Activated T-cell treated with anti-CD3 and anti-CD28 coated beads, Interleukin-2, amount 50 U/mL, for 72 hours (primary cell): ENCODE results near the gene DEFB113. TPM values are rescaled to one million over a fixed set of nuclear protein-coding genes. Genes with fewer than 3 reads are reported as not detected.

Source experiments
- ATAC-seq, 2 donors: fragments of 150-1000 bp; cut with Tn5 transposase; replicated peaks in 1 of 2; 2 replicates each; pipeline ENCODE4 v1.10.0; 2021; ENCODE audit warnings: moderate library complexity in 2 of 2, mild to moderate bottlenecking in 1 of 2
- DNase-seq, 2 donors: peaks; one replicate each; pipeline ENCODE4 v3.0.0; 2021 to 2022; ENCODE audit warnings: mixed read lengths in 1 of 2
- H3K27ac Mint-ChIP-seq: one replicate; pipeline ENCODE4 v1.8.0; 2022; ENCODE audit warnings: mild to moderate bottlenecking, moderate library complexity, mixed read lengths
- H3K27me3 Mint-ChIP-seq: one replicate; pipeline ENCODE4 v1.8.0; 2022; ENCODE audit warnings: low read depth, mixed read lengths
- H3K36me3 Mint-ChIP-seq, 2 donors: one replicate each; pipeline ENCODE4 v1.8.0; 2022; ENCODE audit warnings: mixed read lengths in 2 of 2, mild to moderate bottlenecking in 1 of 2; ENCODE audit not compliant: insufficient read depth in 2 of 2
- H3K4me1 Mint-ChIP-seq: one replicate; pipeline ENCODE4 v1.8.0; 2022; ENCODE audit warnings: low read depth, mixed read lengths
- H3K4me3 Mint-ChIP-seq, 2 donors: one replicate each; pipeline ENCODE4 v1.8.0; 2022; ENCODE audit warnings: mild to moderate bottlenecking in 2 of 2, mixed read lengths in 2 of 2, moderate library complexity in 2 of 2
- H3K9me3 Mint-ChIP-seq, 2 donors: one replicate each; pipeline ENCODE4 v1.8.0; 2022; ENCODE audit warnings: mixed read lengths in 2 of 2
- total RNA-seq, 2 donors: library from RNA; stranded (reverse); gene quantifications; one replicate each; pipeline ENCODE4 v1.2.3, GENCODE V29; 2022

The DEFB113 gene
- total RNA-seq, 2 donors from 2014 or later: not detected

DNA sequence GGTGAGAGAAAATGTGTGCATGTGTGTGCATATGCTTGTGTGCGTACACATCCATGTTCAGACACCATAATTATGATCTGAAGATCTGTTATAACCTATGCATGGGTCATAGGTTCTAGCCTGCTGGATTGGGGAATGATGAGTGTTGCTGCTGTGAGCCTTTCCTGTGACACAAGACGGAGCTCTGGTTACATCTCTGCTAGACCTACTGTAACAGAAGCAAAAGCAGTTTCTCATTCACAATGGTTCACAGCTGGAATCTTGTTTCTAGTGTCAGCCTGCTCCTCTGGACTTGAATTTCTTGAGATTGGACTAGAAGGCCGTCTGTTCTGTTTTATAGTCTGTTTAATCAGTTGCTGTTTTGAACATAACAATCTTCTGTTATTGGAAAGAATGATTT, 45.6 kb downstream of the DEFB113 start:
- H3K27me3 Mint-ChIP-seq: no peaks in the 10 kb centered on the region
- no peak for DNase-seq
- ATAC-seq: no peak
- H3K4me1 Mint-ChIP-seq: no peaks in the 10 kb centered on the region
- no peak overlapping the region for H3K4me3 Mint-ChIP-seq
- peaks cover 0 to 2% of the 10 kb centered on the region in 2 donors for H3K9me3 Mint-ChIP-seq
- H3K27ac Mint-ChIP-seq: no peak overlapping the region
- no peaks in the 10 kb centered on the region for H3K36me3 Mint-ChIP-seq

- DNase-seq: no peak
- Mint-ChIP-seq H3K9me3 (no peaks in the 10 kb centered on the region), H3K4me1 (no peaks in the 10 kb centered on the region), H3K4me3 (no peak overlapping the region), H3K36me3 (no peaks in the 10 kb centered on the region), H3K27me3 (no peaks in the 10 kb centered on the region), H3K27ac (no peak overlapping the region)
- ATAC-seq: no peak
Observed at GRCh38 chr6:49919935-49920644, 49.3 kb downstream of the DEFB113 start.

GRCh38 chr6:49919261-49919660, 50.2 kb downstream of the DEFB113 start:
- no peaks in the 10 kb centered on the region for H3K9me3 Mint-ChIP-seq
- no peak overlapping the region for H3K27ac Mint-ChIP-seq
- no peak for ATAC-seq

DNA sequence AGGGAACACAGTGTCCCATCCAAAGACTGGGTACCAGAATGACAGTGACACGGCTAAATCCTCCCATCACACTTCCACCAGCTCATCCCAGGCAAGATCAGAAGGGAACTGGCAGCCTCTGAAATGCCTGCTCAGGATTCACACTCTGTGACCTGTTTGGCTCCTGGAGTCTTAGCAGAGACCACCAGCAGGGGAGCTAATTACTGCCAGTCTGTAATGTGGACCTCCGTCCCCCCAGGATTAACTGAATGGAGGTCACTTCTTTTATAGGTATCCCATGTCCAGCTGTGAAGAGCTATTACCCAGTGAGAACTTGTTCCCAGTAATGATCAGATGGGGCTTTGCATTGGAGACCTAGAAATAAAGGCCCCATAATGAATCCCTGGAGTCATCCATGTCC, 50.6 kb downstream of the DEFB113 start:
- Mint-ChIP-seq H3K36me3 (no peaks in the 10 kb centered on the region), H3K4me1 (no peaks in the 10 kb centered on the region), H3K4me3 (no peak overlapping the region), H3K27ac (no peak overlapping the region), H3K9me3 (no peaks in the 10 kb centered on the region), H3K27me3 (no peaks in the 10 kb centered on the region)
- ATAC-seq: no peak
- DNase-seq: no peak

More at GRCh38 chr6:49919261-49919660, 50.2 kb downstream of the DEFB113 start:
- no peak overlapping the region for H3K4me3 Mint-ChIP-seq
- no peak for DNase-seq
- H3K36me3 Mint-ChIP-seq: no peaks in the 10 kb centered on the region
- H3K4me1 Mint-ChIP-seq: no peaks in the 10 kb centered on the region
- H3K27me3 Mint-ChIP-seq: no peaks in the 10 kb centered on the region

Other genes with a start within 250 kb of the DEFB113 start
- gene CRISP3, start 225.2 kb downstream of the DEFB113 start, total RNA-seq: not detected
- gene PGK2, start 182.3 kb downstream of the DEFB113 start, total RNA-seq: not detected
- not detected for gene CRISP1, start 103.1 kb downstream of the DEFB113 start, total RNA-seq
- not detected for gene DEFB114, start 5.5 kb downstream of the DEFB113 start, total RNA-seq
- gene DEFB110, start 52.4 kb upstream of the DEFB113 start, total RNA-seq: not detected
- gene DEFB112, start 80.3 kb upstream of the DEFB113 start, total RNA-seq: not detected